ENCODE data around the gene CTNND2. TPM values are rescaled to one million over a fixed set of nuclear protein-coding genes. Genes with fewer than 3 reads are reported as not detected.

The CTNND2 gene
- polyA plus RNA-seq, 1 of the 3 experiments (the other 2 are of a cell fraction) = not detected

- no peak for TF ChIP-seq ZBTB33 (IDR thresholded peaks at IDR 0.05; ENCODE audit: borderline replicate concordance, low read depth)
- TF ChIP-seq, protein P1, sequence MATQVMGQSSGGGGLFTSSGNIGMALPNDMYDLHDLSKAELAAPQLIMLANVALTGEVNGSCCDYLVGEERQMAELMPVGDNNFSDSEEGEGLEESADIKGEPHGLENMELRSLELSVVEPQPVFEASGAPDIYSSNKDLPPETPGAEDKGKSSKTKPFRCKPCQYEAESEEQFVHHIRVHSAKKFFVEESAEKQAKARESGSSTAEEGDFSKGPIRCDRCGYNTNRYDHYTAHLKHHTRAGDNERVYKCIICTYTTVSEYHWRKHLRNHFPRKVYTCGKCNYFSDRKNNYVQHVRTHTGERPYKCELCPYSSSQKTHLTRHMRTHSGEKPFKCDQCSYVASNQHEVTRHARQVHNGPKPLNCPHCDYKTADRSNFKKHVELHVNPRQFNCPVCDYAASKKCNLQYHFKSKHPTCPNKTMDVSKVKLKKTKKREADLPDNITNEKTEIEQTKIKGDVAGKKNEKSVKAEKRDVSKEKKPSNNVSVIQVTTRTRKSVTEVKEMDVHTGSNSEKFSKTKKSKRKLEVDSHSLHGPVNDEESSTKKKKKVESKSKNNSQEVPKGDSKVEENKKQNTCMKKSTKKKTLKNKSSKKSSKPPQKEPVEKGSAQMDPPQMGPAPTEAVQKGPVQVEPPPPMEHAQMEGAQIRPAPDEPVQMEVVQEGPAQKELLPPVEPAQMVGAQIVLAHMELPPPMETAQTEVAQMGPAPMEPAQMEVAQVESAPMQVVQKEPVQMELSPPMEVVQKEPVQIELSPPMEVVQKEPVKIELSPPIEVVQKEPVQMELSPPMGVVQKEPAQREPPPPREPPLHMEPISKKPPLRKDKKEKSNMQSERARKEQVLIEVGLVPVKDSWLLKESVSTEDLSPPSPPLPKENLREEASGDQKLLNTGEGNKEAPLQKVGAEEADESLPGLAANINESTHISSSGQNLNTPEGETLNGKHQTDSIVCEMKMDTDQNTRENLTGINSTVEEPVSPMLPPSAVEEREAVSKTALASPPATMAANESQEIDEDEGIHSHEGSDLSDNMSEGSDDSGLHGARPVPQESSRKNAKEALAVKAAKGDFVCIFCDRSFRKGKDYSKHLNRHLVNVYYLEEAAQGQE (IDR thresholded peaks at IDR 0.05; ENCODE audit: low read depth, low read length) = no peak
These were observed 892.0 kb downstream of the CTNND2 start (continued) for GRCh38 chr5:11012295-11012694.

- Histone ChIP-seq H3F3A (replicated peaks; ENCODE audit: insufficient read depth) (no peaks in the 10 kb centered on the region), H4K20me1 (ENCODE audit: insufficient read depth) (no peaks in the 10 kb centered on the region), H3K4me3 (ENCODE audit: low read depth in 2 of 2, low read length in 1 of 2) (no peak overlapping the region), H3K27me3 (ENCODE audit: insufficient read depth) (no peaks in the 10 kb centered on the region), H2AFZ (ENCODE audit: low read depth) (no peak overlapping the region), H3K9me2 (no peaks in the 10 kb centered on the region), H3K27ac (ENCODE audit: low read depth in 2 of 2, low read length in 1 of 2) (no peak overlapping the region), H3K4me2 (no peak overlapping the region), H3K9me3 (no peaks in the 10 kb centered on the region), H3K9ac (no peak overlapping the region), H3K36me3 (replicated peaks in 1 of 2; ENCODE audit: control insufficient read depth in 1 of 2, insufficient read depth in 2 of 2, low read length in 1 of 2) (no peaks in the 10 kb centered on the region), H3K79me2 (ENCODE audit: insufficient read depth) (no peaks in the 10 kb centered on the region), H3K4me1 (ENCODE audit: control insufficient read depth in 1 of 2, insufficient read depth in 2 of 2, low read depth in 1 of 2, low read length in 1 of 2) (no peaks in the 10 kb centered on the region)
- CTCF ChIA-PET = no interaction called here
- TF ChIP-seq IRF3 (IDR thresholded peaks at IDR 0.05; ENCODE audit: low read depth, low read length) (no peak), USF1 (IDR thresholded peaks at IDR 0.05; ENCODE audit: borderline replicate concordance, low read depth) (no peak), POLR2AphosphoS5 (IDR thresholded peaks at IDR 0.05; ENCODE audit: low read depth, low read length) (no peak)
- TF ChIP-seq, protein P2, sequence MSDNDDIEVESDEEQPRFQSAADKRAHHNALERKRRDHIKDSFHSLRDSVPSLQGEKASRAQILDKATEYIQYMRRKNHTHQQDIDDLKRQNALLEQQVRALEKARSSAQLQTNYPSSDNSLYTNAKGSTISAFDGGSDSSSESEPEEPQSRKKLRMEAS (IDR thresholded peaks at IDR 0.05; ENCODE audit: low read depth) = no peak
- DNase-seq = no peak
- 11% methylated on average over 7 of the region's 7 CpGs for whole genome bisulfite sequencing (ENCODE audit: low lambda C conversion rate)
- POLR2A ChIA-PET = no interaction called here
These were observed 893.6 kb downstream of the CTNND2 start for GRCh38 chr5:11010429-11011210.

All from SK-N-SH (cell line).